Measurements from ENCODE around the gene RXRA. TPM values are rescaled to one million over a fixed set of nuclear protein-coding genes. Genes with fewer than 3 reads are reported as not detected.

RXRA gene
- total and polyA plus RNA-seq, 2 of the 13 experiments (the other 11 are each of a cell fraction or from before 2014, with no cell fraction given): 18.9 to 29.2 TPM

DNA sequence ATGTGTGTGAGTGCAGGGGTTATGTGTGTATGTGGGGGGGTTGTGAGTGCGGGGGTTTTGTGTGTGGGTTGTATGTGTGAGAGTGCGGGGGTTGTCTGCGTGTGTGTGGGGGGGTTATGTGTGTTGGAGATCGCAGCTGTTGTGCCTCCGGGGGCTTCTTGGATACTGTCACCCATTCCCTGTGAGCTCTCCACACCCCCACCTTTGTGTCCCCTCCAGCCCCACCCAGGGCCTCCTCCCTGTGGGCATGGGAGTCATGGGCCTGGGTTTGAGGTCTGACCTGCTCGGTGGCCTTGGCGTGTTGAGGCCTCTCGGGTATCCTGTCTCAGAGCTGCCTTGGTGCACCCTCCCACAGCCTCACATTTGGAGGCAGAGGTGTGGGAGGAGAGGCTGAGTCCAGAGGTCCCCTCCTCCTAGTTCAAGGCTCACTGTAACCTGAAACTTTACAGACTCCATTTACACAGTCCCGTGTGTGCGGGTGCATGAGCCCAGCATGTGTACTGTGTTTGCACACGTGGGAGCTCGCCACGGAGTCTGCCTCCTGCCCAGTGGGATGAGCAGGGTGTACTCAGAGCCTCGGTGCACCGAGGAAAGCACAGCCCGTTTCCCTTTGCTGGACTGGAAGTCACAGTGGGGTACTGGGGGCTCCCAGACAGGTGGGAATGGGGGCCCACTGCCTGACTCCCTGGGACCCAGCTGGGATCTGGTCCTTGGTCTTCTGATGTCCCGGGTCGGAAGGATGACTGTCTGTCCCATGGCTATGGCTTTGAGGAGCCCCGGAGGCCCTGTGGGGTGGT is 43.4 kb downstream of the RXRA start (continued):
- TF ChIP-seq, protein P1, sequence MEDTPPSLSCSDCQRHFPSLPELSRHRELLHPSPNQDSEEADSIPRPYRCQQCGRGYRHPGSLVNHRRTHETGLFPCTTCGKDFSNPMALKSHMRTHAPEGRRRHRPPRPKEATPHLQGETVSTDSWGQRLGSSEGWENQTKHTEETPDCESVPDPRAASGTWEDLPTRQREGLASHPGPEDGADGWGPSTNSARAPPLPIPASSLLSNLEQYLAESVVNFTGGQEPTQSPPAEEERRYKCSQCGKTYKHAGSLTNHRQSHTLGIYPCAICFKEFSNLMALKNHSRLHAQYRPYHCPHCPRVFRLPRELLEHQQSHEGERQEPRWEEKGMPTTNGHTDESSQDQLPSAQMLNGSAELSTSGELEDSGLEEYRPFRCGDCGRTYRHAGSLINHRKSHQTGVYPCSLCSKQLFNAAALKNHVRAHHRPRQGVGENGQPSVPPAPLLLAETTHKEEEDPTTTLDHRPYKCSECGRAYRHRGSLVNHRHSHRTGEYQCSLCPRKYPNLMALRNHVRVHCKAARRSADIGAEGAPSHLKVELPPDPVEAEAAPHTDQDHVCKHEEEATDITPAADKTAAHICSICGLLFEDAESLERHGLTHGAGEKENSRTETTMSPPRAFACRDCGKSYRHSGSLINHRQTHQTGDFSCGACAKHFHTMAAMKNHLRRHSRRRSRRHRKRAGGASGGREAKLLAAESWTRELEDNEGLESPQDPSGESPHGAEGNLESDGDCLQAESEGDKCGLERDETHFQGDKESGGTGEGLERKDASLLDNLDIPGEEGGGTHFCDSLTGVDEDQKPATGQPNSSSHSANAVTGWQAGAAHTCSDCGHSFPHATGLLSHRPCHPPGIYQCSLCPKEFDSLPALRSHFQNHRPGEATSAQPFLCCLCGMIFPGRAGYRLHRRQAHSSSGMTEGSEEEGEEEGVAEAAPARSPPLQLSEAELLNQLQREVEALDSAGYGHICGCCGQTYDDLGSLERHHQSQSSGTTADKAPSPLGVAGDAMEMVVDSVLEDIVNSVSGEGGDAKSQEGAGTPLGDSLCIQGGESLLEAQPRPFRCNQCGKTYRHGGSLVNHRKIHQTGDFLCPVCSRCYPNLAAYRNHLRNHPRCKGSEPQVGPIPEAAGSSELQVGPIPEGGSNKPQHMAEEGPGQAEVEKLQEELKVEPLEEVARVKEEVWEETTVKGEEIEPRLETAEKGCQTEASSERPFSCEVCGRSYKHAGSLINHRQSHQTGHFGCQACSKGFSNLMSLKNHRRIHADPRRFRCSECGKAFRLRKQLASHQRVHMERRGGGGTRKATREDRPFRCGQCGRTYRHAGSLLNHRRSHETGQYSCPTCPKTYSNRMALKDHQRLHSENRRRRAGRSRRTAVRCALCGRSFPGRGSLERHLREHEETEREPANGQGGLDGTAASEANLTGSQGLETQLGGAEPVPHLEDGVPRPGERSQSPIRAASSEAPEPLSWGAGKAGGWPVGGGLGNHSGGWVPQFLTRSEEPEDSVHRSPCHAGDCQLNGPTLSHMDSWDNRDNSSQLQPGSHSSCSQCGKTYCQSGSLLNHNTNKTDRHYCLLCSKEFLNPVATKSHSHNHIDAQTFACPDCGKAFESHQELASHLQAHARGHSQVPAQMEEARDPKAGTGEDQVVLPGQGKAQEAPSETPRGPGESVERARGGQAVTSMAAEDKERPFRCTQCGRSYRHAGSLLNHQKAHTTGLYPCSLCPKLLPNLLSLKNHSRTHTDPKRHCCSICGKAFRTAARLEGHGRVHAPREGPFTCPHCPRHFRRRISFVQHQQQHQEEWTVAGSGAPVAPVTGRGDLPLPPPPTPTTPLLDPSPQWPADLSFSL (CRISPR knock-in tag; IDR thresholded peaks at IDR 0.05): peak; percentile 85
- TF ChIP-seq, protein P2, sequence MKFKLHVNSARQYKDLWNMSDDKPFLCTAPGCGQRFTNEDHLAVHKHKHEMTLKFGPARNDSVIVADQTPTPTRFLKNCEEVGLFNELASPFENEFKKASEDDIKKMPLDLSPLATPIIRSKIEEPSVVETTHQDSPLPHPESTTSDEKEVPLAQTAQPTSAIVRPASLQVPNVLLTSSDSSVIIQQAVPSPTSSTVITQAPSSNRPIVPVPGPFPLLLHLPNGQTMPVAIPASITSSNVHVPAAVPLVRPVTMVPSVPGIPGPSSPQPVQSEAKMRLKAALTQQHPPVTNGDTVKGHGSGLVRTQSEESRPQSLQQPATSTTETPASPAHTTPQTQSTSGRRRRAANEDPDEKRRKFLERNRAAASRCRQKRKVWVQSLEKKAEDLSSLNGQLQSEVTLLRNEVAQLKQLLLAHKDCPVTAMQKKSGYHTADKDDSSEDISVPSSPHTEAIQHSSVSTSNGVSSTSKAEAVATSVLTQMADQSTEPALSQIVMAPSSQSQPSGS (CRISPR knock-in tag; IDR thresholded peaks at IDR 0.05): no peak
- no peak for TF ChIP-seq ZNF605 (CRISPR knock-in tag; IDR thresholded peaks at IDR 0.05)
- TF ChIP-seq, protein P3, sequence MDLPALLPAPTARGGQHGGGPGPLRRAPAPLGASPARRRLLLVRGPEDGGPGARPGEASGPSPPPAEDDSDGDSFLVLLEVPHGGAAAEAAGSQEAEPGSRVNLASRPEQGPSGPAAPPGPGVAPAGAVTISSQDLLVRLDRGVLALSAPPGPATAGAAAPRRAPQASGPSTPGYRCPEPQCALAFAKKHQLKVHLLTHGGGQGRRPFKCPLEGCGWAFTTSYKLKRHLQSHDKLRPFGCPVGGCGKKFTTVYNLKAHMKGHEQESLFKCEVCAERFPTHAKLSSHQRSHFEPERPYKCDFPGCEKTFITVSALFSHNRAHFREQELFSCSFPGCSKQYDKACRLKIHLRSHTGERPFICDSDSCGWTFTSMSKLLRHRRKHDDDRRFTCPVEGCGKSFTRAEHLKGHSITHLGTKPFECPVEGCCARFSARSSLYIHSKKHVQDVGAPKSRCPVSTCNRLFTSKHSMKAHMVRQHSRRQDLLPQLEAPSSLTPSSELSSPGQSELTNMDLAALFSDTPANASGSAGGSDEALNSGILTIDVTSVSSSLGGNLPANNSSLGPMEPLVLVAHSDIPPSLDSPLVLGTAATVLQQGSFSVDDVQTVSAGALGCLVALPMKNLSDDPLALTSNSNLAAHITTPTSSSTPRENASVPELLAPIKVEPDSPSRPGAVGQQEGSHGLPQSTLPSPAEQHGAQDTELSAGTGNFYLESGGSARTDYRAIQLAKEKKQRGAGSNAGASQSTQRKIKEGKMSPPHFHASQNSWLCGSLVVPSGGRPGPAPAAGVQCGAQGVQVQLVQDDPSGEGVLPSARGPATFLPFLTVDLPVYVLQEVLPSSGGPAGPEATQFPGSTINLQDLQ (CRISPR knock-in tag; IDR thresholded peaks at IDR 0.05): no peak
- TF ChIP-seq, protein P4, sequence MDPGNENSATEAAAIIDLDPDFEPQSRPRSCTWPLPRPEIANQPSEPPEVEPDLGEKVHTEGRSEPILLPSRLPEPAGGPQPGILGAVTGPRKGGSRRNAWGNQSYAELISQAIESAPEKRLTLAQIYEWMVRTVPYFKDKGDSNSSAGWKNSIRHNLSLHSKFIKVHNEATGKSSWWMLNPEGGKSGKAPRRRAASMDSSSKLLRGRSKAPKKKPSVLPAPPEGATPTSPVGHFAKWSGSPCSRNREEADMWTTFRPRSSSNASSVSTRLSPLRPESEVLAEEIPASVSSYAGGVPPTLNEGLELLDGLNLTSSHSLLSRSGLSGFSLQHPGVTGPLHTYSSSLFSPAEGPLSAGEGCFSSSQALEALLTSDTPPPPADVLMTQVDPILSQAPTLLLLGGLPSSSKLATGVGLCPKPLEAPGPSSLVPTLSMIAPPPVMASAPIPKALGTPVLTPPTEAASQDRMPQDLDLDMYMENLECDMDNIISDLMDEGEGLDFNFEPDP (CRISPR knock-in tag; conservative IDR thresholded peaks at IDR 0.05): no peak
- no peak for TF ChIP-seq MLLT10 (CRISPR knock-in tag; IDR thresholded peaks at IDR 0.05)
- no peak for TF ChIP-seq BRD4 (CRISPR knock-in tag; IDR thresholded peaks at IDR 0.05)
- TF ChIP-seq, protein P5, sequence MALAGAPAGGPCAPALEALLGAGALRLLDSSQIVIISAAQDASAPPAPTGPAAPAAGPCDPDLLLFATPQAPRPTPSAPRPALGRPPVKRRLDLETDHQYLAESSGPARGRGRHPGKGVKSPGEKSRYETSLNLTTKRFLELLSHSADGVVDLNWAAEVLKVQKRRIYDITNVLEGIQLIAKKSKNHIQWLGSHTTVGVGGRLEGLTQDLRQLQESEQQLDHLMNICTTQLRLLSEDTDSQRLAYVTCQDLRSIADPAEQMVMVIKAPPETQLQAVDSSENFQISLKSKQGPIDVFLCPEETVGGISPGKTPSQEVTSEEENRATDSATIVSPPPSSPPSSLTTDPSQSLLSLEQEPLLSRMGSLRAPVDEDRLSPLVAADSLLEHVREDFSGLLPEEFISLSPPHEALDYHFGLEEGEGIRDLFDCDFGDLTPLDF (CRISPR knock-in tag; IDR thresholded peaks at IDR 0.05): no peak
- no peak for TF ChIP-seq NR2F6 (IDR thresholded peaks at IDR 0.05)
- peak; percentile 56; the same call in 1 of the 2 replicates for TF ChIP-seq NR2F6 (CRISPR knock-in tag; IDR thresholded peaks at IDR 0.05)
- TF ChIP-seq MAF1 (CRISPR knock-in tag; IDR thresholded peaks at IDR 0.05; ENCODE audit: borderline replicate concordance): no peak
- TF ChIP-seq PHF8 (CRISPR knock-in tag; IDR thresholded peaks at IDR 0.05): no peak
- TF ChIP-seq, protein P6, sequence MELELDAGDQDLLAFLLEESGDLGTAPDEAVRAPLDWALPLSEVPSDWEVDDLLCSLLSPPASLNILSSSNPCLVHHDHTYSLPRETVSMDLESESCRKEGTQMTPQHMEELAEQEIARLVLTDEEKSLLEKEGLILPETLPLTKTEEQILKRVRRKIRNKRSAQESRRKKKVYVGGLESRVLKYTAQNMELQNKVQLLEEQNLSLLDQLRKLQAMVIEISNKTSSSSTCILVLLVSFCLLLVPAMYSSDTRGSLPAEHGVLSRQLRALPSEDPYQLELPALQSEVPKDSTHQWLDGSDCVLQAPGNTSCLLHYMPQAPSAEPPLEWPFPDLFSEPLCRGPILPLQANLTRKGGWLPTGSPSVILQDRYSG (CRISPR knock-in tag; IDR thresholded peaks at IDR 0.05): no peak
- no peak for TF ChIP-seq CENPT (CRISPR knock-in tag; IDR thresholded peaks at IDR 0.05; ENCODE audit: low read depth)
- TF ChIP-seq ZNF557 (CRISPR knock-in tag; IDR thresholded peaks at IDR 0.05): no peak
